Right cardiac atrium (tissue), 5 donors: Measurements from ENCODE around the gene ZNF324. TPM values are rescaled to one million over a fixed set of nuclear protein-coding genes. Genes with fewer than 3 reads are reported as not detected.

ENCODE experiments used
- ATAC-seq, 2 donors: fragments of 200-7000 bp; cut with Tn5 transposase; one replicate each; pipeline versions ENCODE4 v1.8.0 to v1.9.1; 2020; ENCODE audit warnings: moderate library complexity in 2 of 2, mild to moderate bottlenecking in 1 of 2
- DNase-seq, 3 donors: peaks; one replicate each; pipeline ENCODE4 v3.0.0-alpha.2; 2020
- H3K27ac ChIP-seq: one replicate; pipeline ENCODE4 v1.5.1; 2013; ENCODE audit warnings: mild to moderate bottlenecking, low read length, control low read depth, moderate library complexity
- H3K27me3 ChIP-seq: one replicate; pipeline ENCODE4 v1.6.1; 2013; ENCODE audit not compliant: control insufficient read depth, insufficient read depth
- H3K4me1 ChIP-seq: one replicate; pipeline ENCODE4 v1.6.1; 2013; ENCODE audit warnings: low read length; ENCODE audit not compliant: control insufficient read depth, insufficient read depth
- H3K4me3 ChIP-seq: one replicate; pipeline ENCODE4 v1.5.1; 2013; ENCODE audit warnings: low read length, control low read depth
- H3K9me3 ChIP-seq: one replicate; pipeline ENCODE4 v1.6.1; 2013; ENCODE audit warnings: low read length; ENCODE audit not compliant: control insufficient read depth
- WGBS: extraction: QIAGEN DNeasy Blood & Tissue Kit; methylation state at CpG from one replicate; pipeline ENCODE4 v1.1.7; 2013; 5-methylcytosine and 5-hydroxymethylcytosine counted together
- intact Hi-C, 4 donors: fragments of 100-400 bp; cut with DNase I; formaldehyde crosslinking; loops; one replicate each; pipeline versions ENCODE4 v1.11.0 to v1.14.0; 2022 to 2023
- polyA plus RNA-seq: library from polyadenylated mRNA; stranded (reverse); fragments of 200-250 nt; gene quantifications from one replicate; pipeline ENCODE4 v1.2.3, GENCODE V29; 2013
- total RNA-seq, 4 donors: library from RNA; stranded (reverse); fragmentation: NEBNext Ultra II Directional; extraction: Animal tissue kit (Norgen Biotek cat#: 25700); gene quantifications; one replicate each; pipeline ENCODE4 v1.2.1, GENCODE V29; 2021
- donor health status: healthy with polysubstance abuse.
- donor health status: DM: no; HTN: yes; CAD: no.
- donor health status: DM: no; HTN: no; CAD: no.
- donor health status: DM: no; HTN: yes; CAD: no; lungs with severe emphysema.
- donor health status: DM: yes; HTN: yes; CAD: no.

Gene ZNF324
- total and polyA plus RNA-seq, 5 donors, result 3.3 to 7.4 (median 6.6) TPM

- Histone ChIP-seq H3K27me3 (no peaks in the 10 kb centered on the region), H3K9me3 (no peaks in the 10 kb centered on the region), H3K27ac (no peak overlapping the region), H3K4me1 (no peaks in the 10 kb centered on the region), H3K4me3 (no peak overlapping the region)
- intact Hi-C loops, result no loop called here
- ATAC-seq, result no peak
- DNase-seq, result peak in 1 of 3 donors; percentile 3
Observed at GRCh38 chr19:58473775-58474174, 6.9 kb downstream of the ZNF324 start.

DNA sequence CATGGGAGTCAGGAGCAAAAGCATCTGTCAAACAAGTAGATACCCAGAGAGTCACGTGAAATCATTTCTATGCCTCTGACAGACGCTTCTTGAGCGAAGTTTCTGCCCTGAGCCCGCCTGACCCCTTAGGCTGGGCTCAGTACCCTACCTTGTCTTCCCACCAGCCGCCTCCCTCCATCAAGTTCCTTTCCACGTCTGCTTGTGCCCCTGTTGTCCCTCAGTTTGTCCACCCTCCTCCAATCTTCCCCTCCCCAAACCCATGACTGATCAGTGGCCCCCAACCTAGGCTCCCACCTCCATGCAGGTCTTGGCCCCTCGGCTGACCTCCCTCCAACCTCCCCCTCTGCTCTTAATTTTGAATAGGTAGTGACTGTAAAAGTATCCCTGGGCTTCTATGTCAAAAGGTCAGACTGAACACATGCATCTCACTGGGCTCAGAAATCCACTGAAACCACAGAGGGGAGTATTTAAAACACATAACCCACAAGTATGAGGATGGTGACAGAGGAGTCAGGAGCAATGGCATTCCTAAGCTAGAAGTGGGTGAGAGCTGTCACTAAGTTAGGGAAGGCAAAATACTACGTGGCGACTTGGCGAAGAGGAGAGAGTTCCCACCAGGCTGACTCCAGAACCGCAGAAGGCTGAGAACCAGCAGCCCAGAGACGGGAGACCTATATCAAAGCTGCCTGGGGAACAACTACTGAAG, 7.6 kb downstream of the ZNF324 start:
- no peak overlapping the region for H3K4me3 ChIP-seq
- ATAC-seq (no peak), DNase-seq (peak in 1 of 3 donors; percentile 36)
- H3K27me3 ChIP-seq, result no peaks in the 10 kb centered on the region
- no peaks in the 10 kb centered on the region for H3K9me3 ChIP-seq
- WGBS, result 87% methylated on average over 12 of the region's 12 CpGs
- H3K27ac ChIP-seq, result no peak overlapping the region
- H3K4me1 ChIP-seq, result no peaks in the 10 kb centered on the region
- intact Hi-C loops, result no loop called here

DNA sequence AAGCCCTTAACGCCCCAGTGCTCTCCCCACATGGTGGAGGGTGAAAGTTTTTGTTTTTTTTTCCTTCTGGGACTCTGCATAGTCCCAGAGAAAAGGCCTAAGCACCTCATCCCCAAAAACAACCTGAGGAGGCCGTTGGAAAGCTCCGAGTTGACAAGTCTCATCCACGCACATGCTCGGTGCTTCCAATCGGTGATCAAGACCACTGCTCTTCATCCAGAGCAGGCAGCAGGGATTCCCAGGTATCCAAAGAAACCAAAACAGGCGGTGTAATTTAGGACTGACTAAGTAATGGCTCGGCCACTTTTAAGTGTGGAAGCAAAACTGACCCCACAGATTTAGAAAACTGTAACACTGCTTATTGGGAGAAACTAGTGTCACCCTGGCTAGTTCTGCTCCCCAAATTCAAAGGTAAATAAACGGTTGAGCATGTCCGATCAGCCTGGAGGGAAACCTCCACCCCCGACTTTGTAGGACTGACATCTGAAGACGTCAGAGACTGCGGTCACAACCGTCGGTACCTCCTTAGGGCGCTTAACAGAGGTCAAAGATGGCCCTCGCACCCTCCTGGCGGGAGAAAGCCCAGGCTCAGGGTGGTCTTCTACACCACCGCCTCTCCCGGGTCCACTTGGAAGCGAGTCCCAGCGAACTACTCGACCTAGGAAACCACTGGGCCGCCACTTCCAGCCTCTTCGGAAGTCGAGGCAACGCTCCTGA, 8.3 kb downstream of the ZNF324 start:
- no peaks in the 10 kb centered on the region for H3K9me3 ChIP-seq
- no peak for DNase-seq
- H3K4me1 ChIP-seq, result no peaks in the 10 kb centered on the region
- no peak for ATAC-seq
- peak overlapping the region; percentile 64 for H3K4me3 ChIP-seq
- 23% methylated on average over 27 of the region's 27 CpGs for WGBS
- H3K27ac ChIP-seq, result peak overlapping the region; percentile 85
- no peaks in the 10 kb centered on the region for H3K27me3 ChIP-seq
- intact Hi-C loops, result no loop called here

DNA sequence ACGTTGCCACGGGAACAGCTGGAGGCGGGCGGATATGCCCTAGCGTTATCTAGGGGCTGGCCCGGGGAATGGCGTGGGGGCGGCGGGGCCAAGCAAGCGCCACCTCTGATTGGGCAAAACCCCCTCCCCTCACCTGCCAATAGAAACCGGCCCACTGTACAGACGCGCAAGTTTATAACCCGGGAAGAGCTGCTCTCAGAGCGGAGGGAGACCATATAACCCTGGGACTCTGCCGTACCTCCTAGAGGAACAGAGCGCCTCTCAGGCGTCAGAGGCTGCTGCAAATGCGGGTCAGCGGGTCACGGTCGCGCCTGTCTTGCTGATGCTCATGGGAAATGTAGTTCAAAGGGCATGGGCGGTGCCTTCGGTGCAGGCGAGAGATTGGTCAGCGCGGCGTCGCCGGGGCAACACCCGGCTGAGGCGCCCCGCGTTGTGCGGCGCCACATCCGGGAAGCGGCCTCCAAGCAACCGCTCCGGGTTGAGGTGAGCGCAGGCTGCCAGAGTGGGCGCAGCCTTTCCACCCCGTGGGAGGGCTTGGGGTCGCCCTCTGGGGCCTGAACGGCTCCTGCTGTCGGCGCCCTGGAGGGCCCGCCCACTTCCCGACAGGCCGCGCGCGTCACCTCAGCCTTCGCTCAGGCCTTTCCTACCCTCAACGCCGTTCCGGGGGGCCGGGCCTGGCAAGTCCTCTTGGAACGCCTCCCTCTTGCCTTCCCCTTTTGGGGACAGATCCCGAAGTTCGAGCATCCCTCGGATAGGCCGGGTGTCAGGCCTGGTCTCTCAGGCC, 9.0 kb downstream of the ZNF324 start, which contains the start of gene ZNF446:
ZNF446 (plus strand) TSS at position 639 of the 784 bp plus-strand sequence. CDS start 867 bp downstream, outside the sequence.
- intact Hi-C loops, result no loop called here
- H3K27me3 ChIP-seq, result no peaks in the 10 kb centered on the region
- WGBS, result under 1% methylated on average over 64 of the region's 64 CpGs

DNA sequence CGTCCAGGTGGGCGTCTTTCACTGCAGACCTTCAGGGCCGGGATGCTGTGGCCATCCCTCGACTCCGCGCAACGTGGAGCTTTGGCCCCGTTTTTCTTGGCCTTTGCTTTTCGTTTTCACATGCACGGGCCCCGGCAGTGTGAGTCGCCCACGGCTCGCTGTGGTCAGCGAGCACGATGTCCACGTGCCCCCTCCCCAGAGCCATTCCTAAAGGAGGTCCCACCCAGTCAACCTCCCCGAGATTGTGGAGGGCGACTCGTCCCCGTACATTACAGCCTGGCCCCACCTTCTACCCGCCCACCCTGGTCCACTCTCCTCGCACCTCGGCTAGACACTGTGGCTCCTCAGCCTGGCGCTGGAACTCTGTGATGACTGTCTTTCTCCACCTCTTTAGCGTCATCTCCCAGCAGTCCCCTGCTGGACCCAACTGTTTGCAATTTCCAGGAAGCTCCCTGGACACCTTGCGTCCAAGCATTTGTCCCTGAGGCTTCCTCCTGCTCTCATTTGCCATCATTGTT, 9.7 kb downstream of the ZNF324 start:
- ATAC-seq, result peak; percentile 3 to 21

More for the DNA sequence above, 9.0 kb downstream of the ZNF324 start, which contains the start of gene ZNF446:
- Histone ChIP-seq H3K9me3 (no peaks in the 10 kb centered on the region), H3K4me1 (no peaks in the 10 kb centered on the region), H3K4me3 (peak within 1 kb of the TSS; percentile 64), H3K27ac (peak within 1 kb of the TSS; percentile 89)
- ATAC-seq (peak; percentile 93), DNase-seq (peak; percentile 97 to 98 (median 97))

DNA sequence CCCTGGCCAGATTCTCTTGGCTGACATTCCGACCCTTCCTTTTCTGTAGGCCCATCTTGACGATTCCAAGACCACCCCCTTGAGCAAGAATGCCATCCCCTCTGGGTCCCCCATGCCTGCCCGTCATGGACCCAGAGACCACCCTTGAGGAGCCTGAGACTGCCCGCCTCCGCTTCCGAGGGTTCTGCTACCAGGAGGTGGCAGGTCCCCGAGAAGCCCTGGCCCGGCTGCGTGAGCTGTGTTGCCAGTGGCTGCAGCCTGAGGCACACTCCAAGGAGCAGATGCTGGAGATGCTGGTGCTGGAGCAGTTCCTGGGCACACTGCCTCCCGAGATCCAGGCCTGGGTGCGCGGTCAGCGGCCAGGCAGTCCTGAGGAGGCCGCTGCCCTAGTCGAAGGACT, 10.2 kb downstream of the ZNF324 start:
- WGBS, result 85% methylated on average over 15 of the region's 15 CpGs
- peak overlapping the region; percentile 89 for H3K27ac ChIP-seq
- intact Hi-C loops, result no loop called here
- H3K4me3 ChIP-seq, result no peak overlapping the region
- no peaks in the 10 kb centered on the region for H3K27me3 ChIP-seq
- ATAC-seq (no peak), DNase-seq (peak in 2 of 3 donors; percentile 65 to 72)
- no peaks in the 10 kb centered on the region for H3K9me3 ChIP-seq
- H3K4me1 ChIP-seq, result no peaks in the 10 kb centered on the region

More for the DNA sequence above, 9.7 kb downstream of the ZNF324 start:
- Histone ChIP-seq H3K9me3 (no peaks in the 10 kb centered on the region), H3K27me3 (no peaks in the 10 kb centered on the region), H3K4me3 (peak overlapping the region; percentile 64), H3K27ac (peak overlapping the region; percentile 89), H3K4me1 (no peaks in the 10 kb centered on the region)
- intact Hi-C loops, result no loop called here
- WGBS, result 2% methylated on average over 27 of the region's 27 CpGs
- DNase-seq, result peak in 1 of 3 donors; percentile 63

- H3K27me3 ChIP-seq, result no peaks in the 10 kb centered on the region
- ATAC-seq (no peak), DNase-seq (peak in 1 of 3 donors; percentile 64)
- H3K4me3 ChIP-seq, result no peak overlapping the region
- intact Hi-C loops, result no loop called here
- H3K4me1 ChIP-seq, result no peaks in the 10 kb centered on the region
- no peaks in the 10 kb centered on the region for H3K9me3 ChIP-seq
- no peak overlapping the region for H3K27ac ChIP-seq
- WGBS, result 100% methylated on average over 1 of the region's 1 CpG
Observed at GRCh38 chr19:58477871-58478270, 11.0 kb downstream of the ZNF324 start.

- Histone ChIP-seq H3K27me3 (no peaks in the 10 kb centered on the region), H3K27ac (no peak overlapping the region), H3K9me3 (no peaks in the 10 kb centered on the region), H3K4me3 (no peak overlapping the region), H3K4me1 (no peaks in the 10 kb centered on the region)
- no peak for DNase-seq
- no peak for ATAC-seq
- intact Hi-C loops, result no loop called here
- 91% methylated on average over 7 of the region's 7 CpGs for WGBS
Observed at GRCh38 chr19:58479303-58479702, 12.4 kb downstream of the ZNF324 start.

DNA sequence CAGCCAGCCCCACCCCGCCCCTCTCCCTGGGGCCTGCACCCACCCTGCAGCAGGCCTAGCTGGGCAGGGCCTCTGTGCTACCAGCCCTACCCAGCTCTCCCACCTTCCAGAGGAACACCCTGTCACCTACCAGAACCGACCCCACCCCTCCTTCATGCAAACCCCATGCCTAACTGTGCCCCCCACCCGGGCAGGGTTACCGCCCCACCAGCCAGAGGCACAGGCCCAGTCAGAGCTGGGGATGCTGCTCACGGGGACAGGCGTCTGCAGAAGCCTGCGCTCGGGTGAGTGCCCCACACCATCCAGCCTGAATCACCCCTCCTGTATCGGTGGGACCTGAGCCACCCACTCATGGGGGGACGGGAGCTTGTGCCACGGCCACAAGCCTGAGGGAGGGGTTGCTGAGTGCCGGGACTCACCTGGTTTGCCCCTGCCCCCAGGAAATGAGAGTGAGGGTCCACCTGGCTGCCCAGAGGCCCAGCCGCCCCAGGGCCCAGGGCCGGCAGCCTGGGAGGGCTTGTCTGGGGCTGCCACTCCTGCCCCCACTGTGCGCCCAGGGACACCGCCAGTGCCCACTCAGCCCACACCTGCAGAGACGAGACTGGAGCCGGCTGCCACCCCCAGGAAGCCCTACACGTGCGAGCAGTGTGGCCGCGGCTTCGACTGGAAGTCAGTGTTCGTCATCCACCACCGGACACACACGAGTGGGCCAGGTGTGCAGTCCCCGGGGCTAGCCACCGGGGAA, 13.0 kb downstream of the ZNF324 start:
- H3K4me1 ChIP-seq, result no peaks in the 10 kb centered on the region
- 92% methylated on average over 28 of the region's 28 CpGs for WGBS
- no peaks in the 10 kb centered on the region for H3K27me3 ChIP-seq
- no peak for ATAC-seq
- intact Hi-C loops, result no loop called here
- H3K4me3 ChIP-seq, result no peak overlapping the region
- H3K9me3 ChIP-seq, result no peaks in the 10 kb centered on the region
- DNase-seq, result peak in 1 of 3 donors; percentile 70
- no peak overlapping the region for H3K27ac ChIP-seq

DNA sequence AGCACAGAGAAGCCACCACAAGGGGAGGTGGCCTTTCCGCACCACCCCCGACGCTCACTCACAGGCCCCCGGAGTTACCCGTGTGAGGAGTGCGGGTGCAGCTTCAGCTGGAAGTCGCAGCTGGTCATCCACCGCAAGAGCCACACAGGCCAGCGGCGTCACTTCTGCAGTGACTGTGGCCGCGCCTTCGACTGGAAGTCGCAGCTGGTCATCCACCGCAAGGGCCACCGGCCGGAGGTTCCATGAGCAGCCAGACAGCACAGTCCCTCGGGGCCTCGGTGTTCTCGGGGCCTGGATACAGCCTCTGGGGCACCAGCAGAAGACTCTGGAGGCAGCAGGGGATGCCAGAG, 13.6 kb downstream of the ZNF324 start:
- Histone ChIP-seq H3K4me1 (no peaks in the 10 kb centered on the region), H3K9me3 (no peaks in the 10 kb centered on the region), H3K27me3 (no peaks in the 10 kb centered on the region), H3K27ac (no peak overlapping the region), H3K4me3 (no peak overlapping the region)
- WGBS, result 89% methylated on average over 20 of the region's 20 CpGs
- ATAC-seq (no peak), DNase-seq (peak in 1 of 3 donors; percentile 42)
- intact Hi-C loops, result no loop called here
